ENCODE data around the gene IQSEC3. TPM values are rescaled to one million over a fixed set of nuclear protein-coding genes. Genes with fewer than 3 reads are reported as not detected.
"Not testable (repeated sequence)": the region's sequence is repeated elsewhere in the genome, so short reads cannot be mapped to it uniquely, and the experiment has no call there.

IQSEC3 gene
- total RNA-seq, 1 experiment from 2014 or later: not detected

GRCh38 chr12:52902-53734 lies 13.4 kb upstream of the IQSEC3 start:
- DNase-seq (ENCODE audit: low read depth): not testable (repeated sequence)

- no peak for DNase-seq (ENCODE audit: low read depth)
These were observed 12.5 kb upstream of the IQSEC3 start for GRCh38 chr12:53735-54730.

GRCh38 chr12:54750-55535 lies 11.6 kb upstream of the IQSEC3 start:
- DNase-seq (ENCODE audit: low read depth): no peak

- DNase-seq (ENCODE audit: low read depth): no peak
These were observed 9.8 kb upstream of the IQSEC3 start for GRCh38 chr12:56683-57346.

GRCh38 chr12:57539-57938 lies 9.0 kb upstream of the IQSEC3 start:
- no peak for DNase-seq (ENCODE audit: low read depth)

- no peak for DNase-seq (ENCODE audit: low read depth)
These were observed 7.7 kb upstream of the IQSEC3 start for GRCh38 chr12:58832-59231.

GRCh38 chr12:61845-62244 lies 4.7 kb upstream of the IQSEC3 start:
- DNase-seq (ENCODE audit: low read depth): not testable (repeated sequence)

- not testable (repeated sequence) for DNase-seq (ENCODE audit: low read depth)
These were observed 990 bp upstream of the IQSEC3 start for GRCh38 chr12:65491-66063.

- not testable (repeated sequence) for DNase-seq (ENCODE audit: low read depth)
These were observed 376 bp downstream of the IQSEC3 start for GRCh38 chr12:66782-67504.

- DNase-seq (ENCODE audit: low read depth): not testable (repeated sequence)
These were observed 3.1 kb downstream of the IQSEC3 start for GRCh38 chr12:69677-70076.

- DNase-seq (ENCODE audit: low read depth): not testable (repeated sequence)
These were observed 4.0 kb downstream of the IQSEC3 start for GRCh38 chr12:70541-70940.

GRCh38 chr12:72018-72417 lies 5.5 kb downstream of the IQSEC3 start:
- DNase-seq (ENCODE audit: low read depth): not testable (repeated sequence)

GRCh38 chr12:74420-75190 lies 8.0 kb downstream of the IQSEC3 start:
- DNase-seq (ENCODE audit: low read depth): not testable (repeated sequence)

- DNase-seq (ENCODE audit: low read depth): not testable (repeated sequence)
These were observed 9.0 kb downstream of the IQSEC3 start for GRCh38 chr12:75541-75940.

- DNase-seq (ENCODE audit: low read depth): not testable (repeated sequence)
These were observed 9.5 kb downstream of the IQSEC3 start for GRCh38 chr12:76102-76501.

- not testable (repeated sequence) for DNase-seq (ENCODE audit: low read depth)
These were observed 10.0 kb downstream of the IQSEC3 start for GRCh38 chr12:76551-76950.

- not testable (repeated sequence) for DNase-seq (ENCODE audit: low read depth)
These were observed 10.6 kb downstream of the IQSEC3 start for GRCh38 chr12:77101-77719.

GRCh38 chr12:77769-78383 lies 11.3 kb downstream of the IQSEC3 start:
- DNase-seq (ENCODE audit: low read depth): not testable (repeated sequence)

Data from RPMI7951 (cell line).